B cell (primary cell): ENCODE results near the gene TIAM2. TPM values are rescaled to one million over a fixed set of nuclear protein-coding genes. Genes with fewer than 3 reads are reported as not detected.

Experiments used
- ATAC-seq: fragments of 200-7000 bp; cut with Tn5 transposase; one replicate; pipeline ENCODE4 v1.10.0; 2021; ENCODE audit warnings: low read depth, mild to moderate bottlenecking, moderate number of reproducible peaks, moderate library complexity
- CTCF ChIA-PET: fragments of 350-600 bp; sonication (Branson Sonifier 250); formaldehyde crosslinking; loops from one replicate; lab custom pipeline; 2021; ENCODE audit warnings: antibody characterized with exemption, inconsistent platforms; lab: Charles Lee
- POLR2A ChIA-PET: fragments of 350-600 bp; sonication (Branson Sonifier 250); formaldehyde crosslinking; loops from one replicate; lab custom pipeline; 2021; ENCODE audit warnings: antibody characterized with exemption; lab: Charles Lee
- DNase-seq: peaks from one replicate; pipeline ENCODE4 v3.0.0; 2013
- H2AFZ ChIP-seq: 2 replicates; pipeline ENCODE4 v1.6.1; 2012; ENCODE audit warnings: mild to moderate bottlenecking, low read depth, low read length; ENCODE audit not compliant: insufficient read depth, poor library complexity, severe bottlenecking
- H3K27ac ChIP-seq, 2 donors: 1 replicate in 1 of 2; 2 replicates in 1 of 2; pipeline ENCODE4 v1.5.1; 2012 to 2013; ENCODE audit warnings: low read length in 2 of 2, mild to moderate bottlenecking in 2 of 2, moderate library complexity in 1 of 2
- H3K27me3 ChIP-seq, 4 experiments: fragments of 200-600 bp in 1 of 4; sonication (generic) in 1 of 4; replicated peaks in 1 of 4; 1 replicate in 2 of 4; 2 replicates in 2 of 4; pipeline versions ENCODE4 v1.6.1 to v1.7.0; 2013 to 2016; ENCODE audit warnings: low read length in 3 of 4, mild to moderate bottlenecking in 2 of 4, mixed read lengths in 1 of 4, moderate library complexity in 1 of 4; ENCODE audit not compliant: insufficient read depth in 4 of 4, control insufficient read depth in 3 of 4; ENCODE audit errors: control extremely low read depth in 1 of 4
- H3K36me3 ChIP-seq, 2 experiments: replicated peaks in 1 of 2; 1 replicate in 1 of 2; 2 replicates in 1 of 2; pipeline versions ENCODE4 v1.6.1 to v1.7.1; 2013; ENCODE audit warnings: low read length in 1 of 2; ENCODE audit not compliant: insufficient read depth in 2 of 2, control insufficient read depth in 1 of 2; ENCODE audit errors: control extremely low read depth in 1 of 2, extremely low read depth in 1 of 2
- H3K4me1 ChIP-seq, 2 donors: fragments of 200-600 bp in 1 of 2; sonication (generic) in 1 of 2; 1 replicate in 1 of 2; 2 replicates in 1 of 2; pipeline versions ENCODE4 v1.5.1 to v1.6.1; 2013 to 2017; ENCODE audit warnings: low read length in 2 of 2; ENCODE audit not compliant: control insufficient read depth in 2 of 2, insufficient read depth in 2 of 2
- H3K4me2 ChIP-seq: replicated peaks from 2 replicates; pipeline ENCODE3; 2012; ENCODE audit warnings: mild to moderate bottlenecking, low read depth, low read length; ENCODE audit not compliant: poor library complexity, severe bottlenecking
- H3K4me3 ChIP-seq, 5 experiments: fragments of 200-600 bp in 1 of 5; sonication (generic) in 1 of 5; 1 replicate in 3 of 5; 2 replicates in 2 of 5; pipeline versions ENCODE4 v1.5.1 to v1.7.0; 2011 to 2016; ENCODE audit warnings: low read length in 4 of 5, mild to moderate bottlenecking in 4 of 5, low read depth in 2 of 5, control low read depth in 1 of 5, moderate library complexity in 1 of 5; ENCODE audit not compliant: insufficient read depth in 1 of 5; ENCODE audit errors: control extremely low read depth in 1 of 5, extremely low read depth in 1 of 5
- H3K79me2 ChIP-seq: fragments of 200-600 bp; sonication (generic); one replicate; pipeline ENCODE4 v1.6.0; 2016; ENCODE audit warnings: low read length; ENCODE audit not compliant: control insufficient read depth, insufficient read depth
- H3K9ac ChIP-seq: fragments of 200-600 bp; sonication (generic); 2 replicates; pipeline ENCODE4 v1.6.1; 2017; ENCODE audit warnings: mild to moderate bottlenecking, low read length, moderate library complexity
- H3K9me3 ChIP-seq, 3 donors: one replicate each; pipeline versions ENCODE4 v1.6.1 to v1.7.1; 2013; ENCODE audit warnings: low read length in 2 of 3; ENCODE audit not compliant: control insufficient read depth in 2 of 3, insufficient read depth in 1 of 3; ENCODE audit errors: control extremely low read depth in 1 of 3
- H4K20me1 ChIP-seq: 2 replicates; pipeline ENCODE4 v1.6.0; 2012; ENCODE audit warnings: mild to moderate bottlenecking, low read length; ENCODE audit not compliant: insufficient read depth, control insufficient read depth, poor library complexity, severe bottlenecking
- H3K27ac Mint-ChIP-seq: one replicate; pipeline ENCODE4 v1.8.0; 2021; ENCODE audit warnings: mixed read lengths
- H3K27me3 Mint-ChIP-seq: one replicate; pipeline ENCODE4 v1.8.0; 2021; ENCODE audit warnings: mixed read lengths
- H3K4me1 Mint-ChIP-seq: one replicate; pipeline ENCODE4 v1.8.0; 2021; ENCODE audit warnings: mixed read lengths
- H3K4me3 Mint-ChIP-seq: one replicate; pipeline ENCODE4 v1.8.0; 2021; ENCODE audit warnings: mixed read lengths
- H3K9me3 Mint-ChIP-seq: one replicate; pipeline ENCODE4 v1.8.0; 2022; ENCODE audit warnings: mixed read lengths; ENCODE audit not compliant: insufficient read depth
- EZH2 ChIP-seq: IDR thresholded peaks from 2 replicates; pipeline ENCODE4 v1.6.1; 2012; ENCODE audit warnings: borderline replicate concordance, low read depth, mild to moderate bottlenecking, moderate library complexity, low read length; ENCODE audit not compliant: insufficient read depth, poor library complexity, severe bottlenecking
- WGBS: methylation state at CpG from one replicate; pipeline ENCODE4 v1.1.5; 2013; ENCODE audit warnings: missing lambda C conversion rate; ENCODE audit not compliant: insufficient coverage; 5-methylcytosine and 5-hydroxymethylcytosine counted together
- intact Hi-C: fragments of 100-400 bp; cut with micrococcal nuclease; formaldehyde crosslinking; loops from one replicate; pipeline ENCODE4 v1.10.0; 2022
- polyA plus RNA-seq: library from polyadenylated mRNA; depleted of rRNA; stranded (reverse); fragments of >200 nt; gene quantifications from 2 replicates; pipeline ENCODE4 v1.2.3, GENCODE V29; 2012
- total RNA-seq, 2 donors: library from RNA; stranded (reverse); fragments of 120-200 nt in 1 of 2; gene quantifications; 1 replicate in 1 of 2; 2 replicates in 1 of 2; pipeline versions ENCODE4 v1.2.3 to v1.2.4, GENCODE V29; 2013 to 2022
- TF ChIP-seq, protein P1 (sequence below): fragments of 200-600 bp; IDR thresholded peaks from one replicate; pipeline ENCODE4 v1.8.0; 2022; ENCODE audit warnings: antibody characterized with exemption, mild to moderate bottlenecking

The TIAM2 gene
- total and polyA plus RNA-seq, 2 donors (not counting 1 experiment from before 2014, with no cell fraction given), result 13.1 to 18.8 TPM

DNA sequence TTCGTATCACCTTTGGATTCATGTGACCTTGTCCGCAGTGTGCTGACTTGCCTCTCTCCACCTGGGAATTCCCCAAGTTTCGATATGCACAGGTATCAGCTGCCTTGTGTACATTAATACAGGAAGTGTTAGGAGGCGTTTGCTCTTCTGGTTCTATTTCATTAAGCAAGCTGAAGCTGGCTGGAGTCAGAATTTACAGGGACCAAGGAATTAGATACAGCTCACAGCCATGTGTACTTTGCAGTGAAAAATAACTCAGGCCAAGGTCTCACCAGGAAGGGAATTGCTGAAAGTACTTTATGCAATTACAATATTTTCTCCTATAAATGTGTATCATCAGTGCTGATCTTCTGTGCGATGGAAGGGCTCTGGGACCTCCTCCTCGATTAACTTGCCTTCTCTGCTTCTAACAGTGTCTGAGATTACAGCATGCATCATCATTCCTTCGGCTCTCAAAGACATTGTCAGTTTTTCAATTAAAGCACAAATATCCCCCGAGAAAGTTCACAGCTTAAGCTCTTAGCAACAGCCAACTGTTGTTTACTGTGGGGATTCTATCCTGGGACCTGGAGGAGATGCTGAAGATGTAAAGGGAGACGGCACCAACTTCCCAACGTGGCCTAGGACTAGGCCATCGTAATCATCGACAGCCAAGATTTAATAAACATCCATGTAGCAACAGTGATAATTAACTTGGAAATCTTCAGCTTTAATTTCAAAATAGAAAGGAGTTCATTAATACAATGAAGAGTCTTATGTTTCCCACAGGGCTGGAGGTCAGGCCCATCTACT lies 13.8 kb upstream of the TIAM2 start:
- WGBS, result 81% methylated on average over 5 of the region's 12 CpGs
- no peaks in the 10 kb centered on the region for H3K27me3 ChIP-seq
- H3K9ac ChIP-seq, result no peak overlapping the region
- H3K79me2 ChIP-seq, result no peaks in the 10 kb centered on the region
- peaks cover 0 to 3% of the 10 kb centered on the region in 2 donors for H3K4me1 ChIP-seq
- H3K4me1 Mint-ChIP-seq, result peaks cover 10% of the 10 kb centered on the region
- H3K4me2 ChIP-seq, result no peak overlapping the region
- no peak overlapping the region for H2AFZ ChIP-seq
- H3K4me3 ChIP-seq, result no peak overlapping the region
- no peak overlapping the region for H3K27ac ChIP-seq
- H3K4me3 Mint-ChIP-seq, result no peak overlapping the region
- intact Hi-C loops, result no loop called here
- H3K9me3 ChIP-seq, result no peaks in the 10 kb centered on the region
- no peak overlapping the region for H3K27ac Mint-ChIP-seq
- H3K36me3 ChIP-seq, result no peaks in the 10 kb centered on the region
- ATAC-seq (no peak), DNase-seq (no peak)
- TF ChIP-seq EZH2, result no peak
- TF ChIP-seq, protein P1, sequence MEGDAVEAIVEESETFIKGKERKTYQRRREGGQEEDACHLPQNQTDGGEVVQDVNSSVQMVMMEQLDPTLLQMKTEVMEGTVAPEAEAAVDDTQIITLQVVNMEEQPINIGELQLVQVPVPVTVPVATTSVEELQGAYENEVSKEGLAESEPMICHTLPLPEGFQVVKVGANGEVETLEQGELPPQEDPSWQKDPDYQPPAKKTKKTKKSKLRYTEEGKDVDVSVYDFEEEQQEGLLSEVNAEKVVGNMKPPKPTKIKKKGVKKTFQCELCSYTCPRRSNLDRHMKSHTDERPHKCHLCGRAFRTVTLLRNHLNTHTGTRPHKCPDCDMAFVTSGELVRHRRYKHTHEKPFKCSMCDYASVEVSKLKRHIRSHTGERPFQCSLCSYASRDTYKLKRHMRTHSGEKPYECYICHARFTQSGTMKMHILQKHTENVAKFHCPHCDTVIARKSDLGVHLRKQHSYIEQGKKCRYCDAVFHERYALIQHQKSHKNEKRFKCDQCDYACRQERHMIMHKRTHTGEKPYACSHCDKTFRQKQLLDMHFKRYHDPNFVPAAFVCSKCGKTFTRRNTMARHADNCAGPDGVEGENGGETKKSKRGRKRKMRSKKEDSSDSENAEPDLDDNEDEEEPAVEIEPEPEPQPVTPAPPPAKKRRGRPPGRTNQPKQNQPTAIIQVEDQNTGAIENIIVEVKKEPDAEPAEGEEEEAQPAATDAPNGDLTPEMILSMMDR, result no peak
- CTCF ChIA-PET, result no interaction called here
- H3K9me3 Mint-ChIP-seq, result no peaks in the 10 kb centered on the region
- H3K27me3 Mint-ChIP-seq, result no peaks in the 10 kb centered on the region
- no peaks in the 10 kb centered on the region for H4K20me1 ChIP-seq
- POLR2A ChIA-PET, result no interaction called here

DNA sequence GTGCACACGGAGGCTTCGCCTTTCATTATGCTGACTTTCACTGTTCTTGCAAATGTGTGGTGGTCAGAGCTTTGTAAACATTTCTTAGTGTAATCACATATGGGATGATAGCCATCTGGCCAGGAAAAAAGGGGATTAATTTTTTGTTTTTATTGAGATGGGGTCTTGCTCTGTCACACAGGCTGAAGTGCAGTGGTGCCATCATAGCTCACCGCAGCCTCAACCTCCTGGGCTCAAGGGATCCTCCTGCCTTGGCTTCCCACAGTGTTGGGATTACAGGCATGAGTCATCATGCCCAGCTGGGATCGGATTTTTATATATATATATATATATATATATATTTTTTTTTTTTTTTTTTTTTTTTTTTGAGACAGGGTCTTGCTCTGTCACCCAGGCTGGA lies 11.0 kb upstream of the TIAM2 start:
- no peaks in the 10 kb centered on the region for H3K9me3 ChIP-seq
- ChIA-PET POLR2A (interaction anchor here (0.7 kb wide), 1 partner anchor 80 kb away, joined by 6 read pairs; no protein-coding TSS in a partner anchor), CTCF (interaction anchor here (0.6 kb wide), 1 partner anchor 307 kb away, joined by 4 read pairs; no protein-coding TSS in a partner anchor)
- H3K79me2 ChIP-seq, result no peaks in the 10 kb centered on the region
- no peak overlapping the region for H3K4me2 ChIP-seq
- no peak for ATAC-seq
- H3K27me3 ChIP-seq, result no peaks in the 10 kb centered on the region
- peaks cover 0 to 3% of the 10 kb centered on the region in 2 donors for H3K4me1 ChIP-seq
- no peaks in the 10 kb centered on the region for H3K36me3 ChIP-seq
- H3K27ac ChIP-seq, result no peak overlapping the region
- no peak overlapping the region for H3K9ac ChIP-seq
- Mint-ChIP-seq H3K4me1 (peaks cover 10% of the 10 kb centered on the region), H3K9me3 (no peaks in the 10 kb centered on the region), H3K4me3 (no peak overlapping the region), H3K27ac (no peak overlapping the region), H3K27me3 (no peaks in the 10 kb centered on the region)
- no peak overlapping the region for H3K4me3 ChIP-seq
- intact Hi-C loops, result no loop called here
- no peak for DNase-seq
- TF ChIP-seq EZH2, result no peak
- TF ChIP-seq, protein P1, result no peak
- 100% methylated on average over 3 of the region's 4 CpGs for WGBS
- H4K20me1 ChIP-seq, result no peaks in the 10 kb centered on the region
- H2AFZ ChIP-seq, result no peak overlapping the region
